H1 (cell line): ENCODE results near the gene CLBA1. TPM values are rescaled to one million over a fixed set of nuclear protein-coding genes. Genes with fewer than 3 reads are reported as not detected.
A peak's percentile ranks its signal among the peaks of the same experiment; 100 is the strongest.

Source experiments
- CTCF ChIA-PET: fragments of 300-600 bp; sonication (Branson Sonifier 250); formaldehyde crosslinking; loops from one replicate; lab custom pipeline; 2021; ENCODE audit not compliant: partially characterized antibody; lab: Charles Lee
- POLR2A ChIA-PET: fragments of 300-600 bp; sonication (Branson Sonifier 250); formaldehyde crosslinking; loops from one replicate; lab custom pipeline; 2021; ENCODE audit warnings: inconsistent platforms; ENCODE audit not compliant: partially characterized antibody; lab: Charles Lee
- DNase-seq, 2 experiments: peaks; one replicate each; pipeline versions ENCODE4 v3.0.0 to v3.0.0-alpha.2; 2010 to 2022; ENCODE audit warnings: low spot score in 2 of 2, low read depth in 1 of 2, mixed read lengths in 1 of 2
- FAIRE-seq: peaks from 2 replicates; lab custom pipeline; 2011; peaks lifted over from hg19 to GRCh38; lab: Jason Lieb, UNC
- H2AFZ ChIP-seq: 2 replicates; pipeline ENCODE4 v1.8.1; 2012; ENCODE audit warnings: low read length, inconsistent platforms
- H2AK5ac ChIP-seq: 2 replicates; pipeline ENCODE4 v1.6.1; 2013; ENCODE audit warnings: low read depth, low read length
- H2BK120ac ChIP-seq: replicated peaks from 2 replicates; pipeline ENCODE3; 2013; ENCODE audit warnings: low read depth, low read length, inconsistent platforms
- H2BK12ac ChIP-seq: 2 replicates; pipeline ENCODE4 v1.6.1; 2013; ENCODE audit warnings: low read depth, low read length
- H2BK15ac ChIP-seq: 2 replicates; pipeline ENCODE4 v1.6.1; 2013; ENCODE audit warnings: low read length
- H2BK20ac ChIP-seq: 2 replicates; pipeline ENCODE4 v1.6.1; 2013; ENCODE audit warnings: low read length
- H2BK5ac ChIP-seq: 2 replicates; pipeline ENCODE4 v1.6.1; 2013; ENCODE audit warnings: low read depth, low read length
- H3K14ac ChIP-seq: 2 replicates; pipeline ENCODE4 v1.6.1; 2013; ENCODE audit warnings: inconsistent platforms; ENCODE audit not compliant: insufficient read length
- H3K18ac ChIP-seq: 2 replicates; pipeline ENCODE4 v1.6.1; 2013; ENCODE audit warnings: low read length; ENCODE audit errors: extremely low read depth
- H3K23ac ChIP-seq: 2 replicates; pipeline ENCODE4 v1.6.1; 2013; ENCODE audit warnings: inconsistent platforms; ENCODE audit not compliant: insufficient read length
- H3K23me2 ChIP-seq: 2 replicates; pipeline ENCODE4 v1.6.1; 2013; ENCODE audit warnings: low read depth, low read length
- H3K27ac ChIP-seq: 2 replicates; pipeline ENCODE4 v1.6.1; 2011; ENCODE audit warnings: low read depth, low read length, inconsistent platforms
- H3K27me3 ChIP-seq, 4 experiments: replicated peaks in 1 of 4; 1 replicate in 1 of 4; 2 replicates in 3 of 4; pipeline versions ENCODE4 v1.6.1 to v1.8.1; 2011 to 2013; ENCODE audit warnings: low read length in 3 of 4, mild to moderate bottlenecking in 3 of 4, inconsistent platforms in 2 of 4, mixed read lengths in 2 of 4, moderate library complexity in 1 of 4; ENCODE audit not compliant: control insufficient read depth in 3 of 4, insufficient read depth in 3 of 4; ENCODE audit errors: extremely low read depth in 1 of 4
- H3K36me3 ChIP-seq, 4 experiments: 2 replicates each; pipeline versions ENCODE4 v1.6.1 to v1.8.1; 2011 to 2013; ENCODE audit warnings: mild to moderate bottlenecking in 4 of 4, low read length in 3 of 4, moderate library complexity in 2 of 4, control low read depth in 1 of 4, inconsistent platforms in 1 of 4; ENCODE audit not compliant: insufficient read depth in 4 of 4, control insufficient read depth in 2 of 4
- H3K4ac ChIP-seq: replicated peaks from 2 replicates; pipeline ENCODE3; 2013; ENCODE audit warnings: low read length, low read depth, mixed read lengths, inconsistent platforms; ENCODE audit not compliant: insufficient read length
- H3K4me1 ChIP-seq, 4 experiments: replicated peaks in 1 of 4; 1 replicate in 1 of 4; 2 replicates in 3 of 4; pipeline versions ENCODE4 v1.6.1 to v1.8.1; 2011 to 2013; ENCODE audit warnings: low read length in 3 of 4, inconsistent platforms in 2 of 4, mixed read lengths in 1 of 4; ENCODE audit not compliant: insufficient read depth in 4 of 4, control insufficient read depth in 3 of 4
- H3K4me2 ChIP-seq, 2 experiments: 2 replicates each; pipeline versions ENCODE4 v1.6.1 to v1.8.1; 2011 to 2013; ENCODE audit warnings: low read depth in 2 of 2, low read length in 2 of 2, control low read depth in 1 of 2, inconsistent platforms in 1 of 2, mild to moderate bottlenecking in 1 of 2; ENCODE audit not compliant: insufficient read depth in 1 of 2
- H3K4me3 ChIP-seq, 4 experiments: fragments of 200-600, 300-600 bp in 1 of 4; sonication (generic), shearing (Covaris generic), sonication (Bioruptor Twin) in 1 of 4; 2 replicates each; pipeline versions ENCODE4 v1.5.1 to v1.8.1; 2011 to 2016; ENCODE audit warnings: low read length in 4 of 4, low read depth in 3 of 4, control low read depth in 2 of 4, inconsistent platforms in 2 of 4, mild to moderate bottlenecking in 2 of 4, mixed read lengths in 1 of 4, moderate library complexity in 1 of 4; ENCODE audit not compliant: insufficient read depth in 2 of 4; ENCODE audit errors: extremely low read depth in 1 of 4
- H3K56ac ChIP-seq: replicated peaks from 2 replicates; pipeline ENCODE3; 2013; ENCODE audit warnings: low read depth, mild to moderate bottlenecking, mixed read lengths, low read length, inconsistent platforms; ENCODE audit not compliant: insufficient read length
- H3K79me1 ChIP-seq: 2 replicates; pipeline ENCODE4 v1.6.1; 2013; ENCODE audit warnings: low read depth, low read length, control low read depth
- H3K79me2 ChIP-seq, 2 experiments: 2 replicates each; pipeline versions ENCODE4 v1.6.1 to v1.8.1; 2012 to 2013; ENCODE audit warnings: low read length in 2 of 2, mild to moderate bottlenecking in 2 of 2, inconsistent platforms in 1 of 2; ENCODE audit not compliant: insufficient read depth in 2 of 2, control insufficient read depth in 1 of 2
- H3K9ac ChIP-seq, 4 experiments: replicated peaks in 1 of 4; 1 replicate in 1 of 4; 2 replicates in 3 of 4; pipeline versions ENCODE4 v1.6.1 to v1.8.1; 2011 to 2013; ENCODE audit warnings: low read depth in 3 of 4, low read length in 3 of 4, control low read depth in 2 of 4, mild to moderate bottlenecking in 2 of 4, moderate library complexity in 2 of 4, inconsistent platforms in 1 of 4; ENCODE audit errors: extremely low read depth in 1 of 4
- H3K9me3 ChIP-seq, 2 experiments: 2 replicates each; pipeline versions ENCODE4 v1.6.1 to v1.8.1; 2012 to 2013; ENCODE audit warnings: mild to moderate bottlenecking in 2 of 2, moderate library complexity in 2 of 2, control low read depth in 1 of 2, inconsistent platforms in 1 of 2, low read depth in 1 of 2, low read length in 1 of 2, mixed read lengths in 1 of 2; ENCODE audit not compliant: insufficient read depth in 2 of 2
- H4K20me1 ChIP-seq, 2 experiments: replicated peaks in 1 of 2; 2 replicates each; pipeline versions ENCODE3 to v1.8.1; 2011 to 2013; ENCODE audit warnings: inconsistent platforms in 2 of 2, low read length in 2 of 2, mild to moderate bottlenecking in 1 of 2; ENCODE audit not compliant: insufficient read depth in 2 of 2, control insufficient read depth in 1 of 2
- H4K5ac ChIP-seq: 2 replicates; pipeline ENCODE4 v1.6.1; 2013; ENCODE audit warnings: low read length, low read depth, mixed read lengths, inconsistent platforms; ENCODE audit not compliant: insufficient read length
- H4K8ac ChIP-seq: 2 replicates; pipeline ENCODE4 v1.8.0; 2013; ENCODE audit warnings: mild to moderate bottlenecking, moderate library complexity, low read length, inconsistent platforms; ENCODE audit not compliant: insufficient read depth; ENCODE audit errors: extremely low read depth
- H4K91ac ChIP-seq: replicated peaks from 2 replicates; pipeline ENCODE3; 2013; ENCODE audit warnings: low read length, mixed read lengths, inconsistent platforms; ENCODE audit not compliant: insufficient read length
- EP300 ChIP-seq, 2 experiments: IDR thresholded peaks; 1 replicate in 1 of 2; 2 replicates in 1 of 2; pipeline ENCODE4 v1.6.1; 2011 to 2012; ENCODE audit warnings: low read depth in 2 of 2, low read length in 2 of 2, mild to moderate bottlenecking in 2 of 2, borderline replicate concordance in 1 of 2, inconsistent platforms in 1 of 2, moderate library complexity in 1 of 2
- HDAC6 ChIP-seq: IDR thresholded peaks from one replicate; pipeline ENCODE4 v1.7.1; 2012; ENCODE audit warnings: low read depth, mild to moderate bottlenecking, inconsistent platforms, low read length, moderate library complexity
- SIN3A ChIP-seq, 2 experiments: IDR thresholded peaks in 1 of 2; conservative IDR thresholded peaks in 1 of 2; 2 replicates each; pipeline ENCODE4 v1.6.1; 2011 to 2012; ENCODE audit warnings: low read length in 2 of 2, improper control_type of control experiment in 1 of 2, low read depth in 1 of 2, mild to moderate bottlenecking in 1 of 2
- SIRT6 ChIP-seq: IDR thresholded peaks from one replicate; pipeline ENCODE4 v1.7.1; 2012; ENCODE audit warnings: low read length, inconsistent platforms
- TEAD4 ChIP-seq: IDR thresholded peaks from 2 replicates; pipeline ENCODE4 v1.6.1; 2012; ENCODE audit warnings: low read depth, low read length, inconsistent platforms, mixed read lengths
- WGBS, 2 experiments: shearing (Covaris generic) in 1 of 2; methylation state at CpG; one replicate each; pipeline versions ENCODE4 v1.1.6 to v1.1.7; 2013 to 2015; ENCODE audit warnings: low lambda C conversion rate in 2 of 2, mixed read lengths in 2 of 2, inconsistent platforms in 1 of 2, low coverage in 1 of 2, missing lambda C conversion rate in 1 of 2; ENCODE audit not compliant: insufficient replicate concordance in 2 of 2, insufficient coverage in 1 of 2, insufficient read length in 1 of 2; ENCODE audit errors: extremely low coverage in 1 of 2, missing lambda C conversion rate in 1 of 2; 5-methylcytosine and 5-hydroxymethylcytosine counted together
- polyA plus RNA-seq, 7 experiments: library from polyadenylated mRNA; depleted of rRNA in 3 of 7; stranded (reverse) in 5 of 7; unstranded in 2 of 7; fragments of >200 nt in 5 of 7; fragments of 200-250 nt in 2 of 7; gene quantifications; 1 replicate in 5 of 7; 2 replicates in 1 of 7; 4 replicates in 1 of 7; pipeline versions ENCODE4 v1.2.1 to v1.2.3, GENCODE V29; 2011 to 2013; ENCODE audit warnings: missing spikeins in 2 of 7, mixed read lengths in 2 of 7
- total RNA-seq: library from RNA; stranded (reverse); fragmentation: NEBNext Ultra II Directional; extraction: Animal tissue kit (Norgen Biotek cat#: 25700); gene quantifications from 2 replicates; pipeline ENCODE4 v1.2.1, GENCODE V29; 2021

CLBA1 gene
- total and polyA plus RNA-seq, 2 of the 8 experiments (the other 6 are each of a cell fraction or from before 2014, with no cell fraction given) = 1.6 to 2.4 TPM

- ChIA-PET POLR2A (interaction anchor here (1.2 kb wide), 1 partner anchor 124 kb away, joined by 3 read pairs; no protein-coding TSS in a partner anchor), CTCF (interaction anchor here (1.2 to 11.5 kb wide), 6 partner anchors 11 to 77 kb away, joined by 3 to 161 read pairs (median 5); no protein-coding TSS in a partner anchor)
- no peak overlapping the region for H3K23ac ChIP-seq
- no peak overlapping the region for H4K5ac ChIP-seq
- peaks cover 0 to 10% (median 6%) of the 10 kb centered on the region in 4 experiments; a peak in 3 of 7 replicates for H3K27me3 ChIP-seq
- no peak overlapping the region for H3K56ac ChIP-seq
- H3K4me2 ChIP-seq = peak overlapping the region; percentile 67 to 98
- no peak overlapping the region for H3K14ac ChIP-seq
- H3K36me3 ChIP-seq = no peaks in the 10 kb centered on the region
- H2BK15ac ChIP-seq = no peak overlapping the region; the same call in 1 of the 2 replicates
- no peaks in the 10 kb centered on the region for H3K9me3 ChIP-seq
- no peak overlapping the region for H2BK12ac ChIP-seq
- no peak overlapping the region for H2AK5ac ChIP-seq
- H2BK120ac ChIP-seq = no peak overlapping the region
- 14% methylated on average over 8 of the region's 12 CpGs; no CpG with 5 or more reads in 1 of the 2 experiments for WGBS, 2 experiments
- H2BK20ac ChIP-seq = no peak overlapping the region
- H2BK5ac ChIP-seq = 0 out of 2 replicates have a peak overlapping the region, but pooled peaks have one; percentile 44
- peak overlapping the region; percentile 16; the same call in 1 of the 2 replicates for H4K8ac ChIP-seq
- H3K9ac ChIP-seq = no peak overlapping the region
- no peak overlapping the region for H3K27ac ChIP-seq
- TF ChIP-seq SIRT6 (no peak), SIN3A (conservative IDR thresholded peaks at IDR 0.05 in 1 of 2, IDR thresholded peaks at IDR 0.05 in 1 of 2; ENCODE audit: low read depth in 1 of 2, low read length in 2 of 2) (no peak), HDAC6 (no peak), TEAD4 (no peak), EP300 (IDR thresholded peaks at IDR 0.05; ENCODE audit: borderline replicate concordance in 1 of 2, low read depth in 2 of 2, low read length in 2 of 2) (no peak)
- DNase-seq (peak in 1 of 2 experiments; percentile 79), FAIRE-seq (no peak)
- peak overlapping the region; percentile 71; the same call in 1 of the 2 replicates for H3K18ac ChIP-seq
- H4K20me1 ChIP-seq = no peaks in the 10 kb centered on the region
- H2AFZ ChIP-seq = no peak overlapping the region
- no peaks in the 10 kb centered on the region for H3K79me1 ChIP-seq
- H3K23me2 ChIP-seq = peaks cover 5% of the 10 kb centered on the region
- H3K4ac ChIP-seq = no peak overlapping the region
- no peaks in the 10 kb centered on the region for H3K79me2 ChIP-seq
- peaks cover 0 to 25% (median 15%) of the 10 kb centered on the region in 4 experiments; a peak in 6 of 7 replicates for H3K4me1 ChIP-seq
- peak overlapping the region; percentile 17 for H4K91ac ChIP-seq
- H3K4me3 ChIP-seq = peak overlapping the region in 3 of 4 experiments; percentile 11 to 56 (median 20); a peak in 5 of 8 replicates
Observed at GRCh38 chr14:104968153-104968527, 17.4 kb upstream of the CLBA1 start.
